Measurements from ENCODE around the gene IL1B.

- TF ChIP-seq CTCF (IDR thresholded peaks at IDR 0.05; ENCODE audit: low read length) (no peak), EZH2 (IDR thresholded peaks at IDR 0.05; ENCODE audit: borderline replicate concordance, low read length) (no peak)
Measured at GRCh38 chr2:112792419-112792818, 44.2 kb downstream of the IL1B start.

Data from OCI-LY1 (cell line).